Esophagus squamous epithelium (tissue), 4 donors: ENCODE results near the gene EFCAB5.

Experiments
- POLR2A ChIP-seq, 4 donors: fragments of 450-650 bp; IDR thresholded peaks; one replicate each; pipeline ENCODE4 v1.6.1; 2017; ENCODE audit warnings: antibody characterized with exemption in 4 of 4, mild to moderate bottlenecking in 4 of 4, moderate library complexity in 3 of 4
- TF ChIP-seq, protein P1 (sequence below), 6 experiments: fragments of 450-650 bp in 4 of 6; fragments of 200-600 bp in 2 of 6; sonication (generic) in 2 of 6; IDR thresholded peaks; one replicate each; pipeline ENCODE4 v1.5.1; 2016 to 2019; ENCODE audit warnings: antibody characterized with exemption in 6 of 6, mild to moderate bottlenecking in 4 of 6, moderate library complexity in 4 of 6

DNA sequence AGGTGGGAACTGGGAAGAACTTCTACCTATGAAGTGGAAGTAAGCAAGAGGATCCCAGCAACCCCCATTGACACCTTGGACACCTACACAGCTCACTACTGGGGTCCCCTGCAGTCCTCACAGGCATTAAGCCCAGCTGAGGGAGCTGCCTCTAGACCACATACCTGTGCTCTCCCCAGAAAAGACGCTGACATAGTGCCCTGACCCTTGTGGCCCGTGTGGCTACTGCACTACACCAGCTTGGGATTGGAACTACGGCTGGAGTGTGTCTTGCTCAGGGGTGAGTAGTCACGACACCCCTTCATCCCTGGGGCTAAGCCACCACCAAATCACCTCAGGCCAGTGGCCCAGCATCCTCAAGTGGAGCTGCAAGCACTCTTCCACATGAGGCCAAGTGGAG lies 120.9 kb downstream of the EFCAB5 start:
- TF ChIP-seq, protein P1, sequence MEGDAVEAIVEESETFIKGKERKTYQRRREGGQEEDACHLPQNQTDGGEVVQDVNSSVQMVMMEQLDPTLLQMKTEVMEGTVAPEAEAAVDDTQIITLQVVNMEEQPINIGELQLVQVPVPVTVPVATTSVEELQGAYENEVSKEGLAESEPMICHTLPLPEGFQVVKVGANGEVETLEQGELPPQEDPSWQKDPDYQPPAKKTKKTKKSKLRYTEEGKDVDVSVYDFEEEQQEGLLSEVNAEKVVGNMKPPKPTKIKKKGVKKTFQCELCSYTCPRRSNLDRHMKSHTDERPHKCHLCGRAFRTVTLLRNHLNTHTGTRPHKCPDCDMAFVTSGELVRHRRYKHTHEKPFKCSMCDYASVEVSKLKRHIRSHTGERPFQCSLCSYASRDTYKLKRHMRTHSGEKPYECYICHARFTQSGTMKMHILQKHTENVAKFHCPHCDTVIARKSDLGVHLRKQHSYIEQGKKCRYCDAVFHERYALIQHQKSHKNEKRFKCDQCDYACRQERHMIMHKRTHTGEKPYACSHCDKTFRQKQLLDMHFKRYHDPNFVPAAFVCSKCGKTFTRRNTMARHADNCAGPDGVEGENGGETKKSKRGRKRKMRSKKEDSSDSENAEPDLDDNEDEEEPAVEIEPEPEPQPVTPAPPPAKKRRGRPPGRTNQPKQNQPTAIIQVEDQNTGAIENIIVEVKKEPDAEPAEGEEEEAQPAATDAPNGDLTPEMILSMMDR (IDR thresholded peaks at IDR 0.05), result no peak
- TF ChIP-seq POLR2A (IDR thresholded peaks at IDR 0.05), result no peak
